Measurements from ENCODE around the gene PTRH1.
A peak's percentile ranks its signal among the peaks of the same experiment; 100 is the strongest.

Gene PTRH1

GRCh38 chr9:127721391-127721821, 5.9 kb upstream of the PTRH1 start:
- Histone ChIP-seq H3K27ac (no peak overlapping the region), H3K4me3 (ENCODE audit: low read depth in 1 of 2, low read length in 1 of 2) (no peak overlapping the region), H3K36me3 (no peaks in the 10 kb centered on the region), H3K27me3 (peaks cover 18% of the 10 kb centered on the region), H3K9me3 (no peaks in the 10 kb centered on the region), H3K4me1 (ENCODE audit: control insufficient read depth in 1 of 2, insufficient read depth in 1 of 2, low read depth in 1 of 2, low read length in 1 of 2) (peaks cover under 1% of the 10 kb centered on the region in 2 experiments)
- TF ChIP-seq CTCF (IDR thresholded peaks at IDR 0.05), result no peak

- H3K4me3 ChIP-seq (ENCODE audit: low read depth in 1 of 2, low read length in 1 of 2), result no peak overlapping the region
- no peaks in the 10 kb centered on the region for H3K36me3 ChIP-seq
- H3K27me3 ChIP-seq, result peaks cover 18% of the 10 kb centered on the region
- H3K9me3 ChIP-seq, result no peaks in the 10 kb centered on the region
- H3K4me1 ChIP-seq (ENCODE audit: control insufficient read depth in 1 of 2, insufficient read depth in 1 of 2, low read depth in 1 of 2, low read length in 1 of 2), result peaks cover 5 to 6% of the 10 kb centered on the region in 2 experiments
- H3K27ac ChIP-seq, result no peak overlapping the region
- TF ChIP-seq CTCF (IDR thresholded peaks at IDR 0.05), result no peak
These were observed 5.4 kb upstream of the PTRH1 start for GRCh38 chr9:127720865-127721227.

- no peaks in the 10 kb centered on the region for H3K36me3 ChIP-seq
- no peak overlapping the region for H3K27ac ChIP-seq
- peaks cover 5 to 6% of the 10 kb centered on the region in 2 experiments for H3K4me1 ChIP-seq (ENCODE audit: control insufficient read depth in 1 of 2, insufficient read depth in 1 of 2, low read depth in 1 of 2, low read length in 1 of 2)
These were observed 4.8 kb upstream of the PTRH1 start for GRCh38 chr9:127720031-127720864.

DNA sequence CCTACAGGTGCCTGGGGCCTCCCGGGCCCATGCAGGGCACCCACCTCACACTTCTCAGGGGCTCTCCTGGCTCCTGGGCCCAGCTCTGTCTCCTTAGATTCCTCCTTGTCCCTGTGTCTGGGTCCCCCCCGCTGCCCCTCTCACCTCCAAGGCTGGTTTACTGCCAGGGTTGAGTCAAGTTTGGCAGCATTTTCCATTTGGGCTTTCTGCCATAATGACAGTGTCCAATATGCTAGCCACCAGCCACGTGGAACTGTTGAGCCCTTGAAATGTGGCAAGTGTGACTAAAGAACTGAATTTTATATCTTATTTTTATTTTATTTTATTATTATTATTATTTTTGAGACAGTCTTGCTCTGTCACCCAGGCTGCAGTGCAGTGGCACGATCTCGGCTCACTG, 2.3 kb upstream of the PTRH1 start:
- Histone ChIP-seq H3K36me3 (no peaks in the 10 kb centered on the region), H3K27me3 (peaks cover 15% of the 10 kb centered on the region), H3K9me3 (no peaks in the 10 kb centered on the region), H3K4me3 (ENCODE audit: low read depth in 1 of 2, low read length in 1 of 2) (no peak overlapping the region), H3K4me1 (ENCODE audit: control insufficient read depth in 1 of 2, insufficient read depth in 1 of 2, low read depth in 1 of 2, low read length in 1 of 2) (peaks cover 9 to 11% of the 10 kb centered on the region in 2 experiments), H3K27ac (no peak overlapping the region)
- TF ChIP-seq CTCF (IDR thresholded peaks at IDR 0.05), result no peak

More at GRCh38 chr9:127720031-127720864, 4.8 kb upstream of the PTRH1 start:
- H3K27me3 ChIP-seq, result peaks cover 18% of the 10 kb centered on the region
- H3K9me3 ChIP-seq, result no peaks in the 10 kb centered on the region
- H3K4me3 ChIP-seq (ENCODE audit: low read depth in 1 of 2, low read length in 1 of 2), result no peak overlapping the region
- no peak for TF ChIP-seq CTCF (IDR thresholded peaks at IDR 0.05)

- no peak for TF ChIP-seq CTCF (IDR thresholded peaks at IDR 0.05)
- Histone ChIP-seq H3K4me3 (ENCODE audit: low read depth in 1 of 2, low read length in 1 of 2) (peak overlapping the region; percentile 68 to 92), H3K27ac (peak overlapping the region; percentile 80), H3K9me3 (no peaks in the 10 kb centered on the region), H3K36me3 (no peaks in the 10 kb centered on the region), H3K4me1 (ENCODE audit: control insufficient read depth in 1 of 2, insufficient read depth in 1 of 2, low read depth in 1 of 2, low read length in 1 of 2) (peaks cover 11 to 12% of the 10 kb centered on the region in 2 experiments), H3K27me3 (peaks cover 15% of the 10 kb centered on the region)
These were observed 949 bp upstream of the PTRH1 start for GRCh38 chr9:127716412-127716811.

Data from neutrophil (primary cell).